ENCODE measurements around the gene KDSR.

The KDSR gene

GRCh38 chr18:63346480-63347183 lies 20.4 kb downstream of the KDSR start:
- DNase-seq (ENCODE audit: low read depth) = peak; percentile 8
- H3K4me3 ChIP-seq (ENCODE audit: low read length) = no peak overlapping the region
- no peak for TF ChIP-seq CTCF (conservative IDR thresholded peaks at IDR 0.05; ENCODE audit: low read length)

DNA sequence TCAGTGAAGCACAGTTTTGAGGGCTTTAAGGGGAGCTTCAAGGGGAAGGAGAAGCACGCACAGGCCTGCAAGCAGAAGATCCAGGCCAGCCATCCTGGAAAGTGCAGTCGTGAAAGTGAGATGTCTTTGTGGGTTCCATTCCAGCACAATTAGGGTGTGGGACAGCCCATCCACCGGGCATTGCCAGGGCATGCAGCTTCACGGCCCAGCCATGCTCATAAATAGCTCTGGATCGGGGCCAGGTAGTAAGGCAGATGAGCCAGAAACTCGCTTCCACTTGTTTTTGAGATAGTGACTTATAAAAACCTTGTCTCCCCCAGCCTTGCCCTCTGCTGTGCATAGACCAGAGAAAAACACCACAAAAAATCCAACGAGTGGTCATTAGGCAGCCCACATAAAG lies 21.0 kb downstream of the KDSR start:
- no peak overlapping the region for H3K4me3 ChIP-seq (ENCODE audit: low read length)
- TF ChIP-seq CTCF (conservative IDR thresholded peaks at IDR 0.05; ENCODE audit: low read length) = no peak
- peak; percentile 52 for DNase-seq (ENCODE audit: low read depth)

GRCh38 chr18:63344918-63345317 lies 22.1 kb downstream of the KDSR start:
- TF ChIP-seq CTCF (conservative IDR thresholded peaks at IDR 0.05; ENCODE audit: low read length) = no peak
- no peak for DNase-seq (ENCODE audit: low read depth)
- no peak overlapping the region for H3K4me3 ChIP-seq (ENCODE audit: low read length)

DNA sequence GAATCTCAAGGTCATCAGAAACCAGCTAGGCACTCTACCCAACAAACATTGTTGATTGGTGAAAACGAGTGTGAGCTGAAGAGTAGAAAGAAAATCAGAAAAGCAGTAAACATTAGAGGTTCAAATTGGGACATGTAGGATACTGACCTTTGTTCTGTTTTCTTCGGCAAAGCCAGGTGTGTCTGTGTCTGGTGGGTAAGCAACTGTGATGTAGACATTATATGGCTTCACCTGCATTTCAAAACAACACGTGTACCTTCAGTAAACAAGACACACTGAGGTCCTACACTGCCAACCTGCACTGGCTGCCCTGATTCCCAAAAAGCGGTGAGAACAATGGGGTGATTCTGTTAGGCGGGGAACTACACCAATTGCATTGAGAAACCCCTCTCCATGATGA lies 22.7 kb downstream of the KDSR start:
- no peak for TF ChIP-seq CTCF (conservative IDR thresholded peaks at IDR 0.05; ENCODE audit: low read length)

GRCh38 chr18:63342206-63342605 lies 24.8 kb downstream of the KDSR start:
- peak; percentile 22 for DNase-seq (ENCODE audit: low read depth)
- H3K4me3 ChIP-seq (ENCODE audit: low read length) = no peak overlapping the region
- peak; percentile 53 for TF ChIP-seq CTCF (conservative IDR thresholded peaks at IDR 0.05; ENCODE audit: low read length)

More for the DNA sequence above, 22.7 kb downstream of the KDSR start:
- no peak for DNase-seq (ENCODE audit: low read depth)
- H3K4me3 ChIP-seq (ENCODE audit: low read length) = no peak overlapping the region

DNA sequence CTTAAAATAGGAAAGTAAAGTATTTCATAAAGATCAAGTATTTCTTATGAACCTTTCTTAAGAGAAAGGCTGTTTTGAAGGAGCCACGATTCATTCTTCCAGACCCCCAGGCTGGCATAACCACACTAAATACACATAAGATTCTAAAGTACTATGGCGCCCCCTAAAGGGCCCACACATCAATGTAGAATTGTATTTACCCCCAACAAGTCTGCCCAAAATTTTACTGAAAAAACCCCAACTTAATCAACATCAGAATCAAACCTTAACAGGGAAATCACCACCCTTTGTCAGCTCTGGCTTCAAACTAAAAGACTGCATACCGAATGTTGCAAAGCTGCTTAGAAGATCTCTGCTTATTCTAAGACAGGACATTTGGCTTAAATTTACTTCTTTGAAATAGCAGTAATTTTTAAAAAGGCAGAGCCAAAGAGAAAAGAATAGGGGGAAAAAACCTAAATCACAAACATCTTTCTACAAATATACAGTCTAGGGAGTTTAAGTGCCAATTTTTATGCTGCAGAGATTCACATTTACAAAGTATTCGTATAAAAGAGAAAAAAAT lies 27.0 kb downstream of the KDSR start:
- TF ChIP-seq CTCF (conservative IDR thresholded peaks at IDR 0.05; ENCODE audit: low read length) = peak; percentile 67
- no peak overlapping the region for H3K4me3 ChIP-seq (ENCODE audit: low read length)
- DNase-seq (ENCODE audit: low read depth) = peak; percentile 46
